IPS-18a (cell line): ENCODE results near the gene ORAI3.

ENCODE experiments used
- H3K27ac ChIP-seq: one replicate; pipeline ENCODE4 v1.5.1; 2013; ENCODE audit warnings: low read length
- H3K27me3 ChIP-seq: one replicate; pipeline ENCODE4 v1.6.1; 2013; ENCODE audit warnings: mild to moderate bottlenecking, low read length; ENCODE audit not compliant: control insufficient read depth, insufficient read depth
- H3K36me3 ChIP-seq: one replicate; pipeline ENCODE4 v1.6.1; 2013; ENCODE audit warnings: low read depth, low read length; ENCODE audit not compliant: control insufficient read depth
- H3K4me1 ChIP-seq: one replicate; pipeline ENCODE4 v1.6.1; 2013; ENCODE audit warnings: low read depth, low read length; ENCODE audit not compliant: control insufficient read depth
- H3K4me3 ChIP-seq: one replicate; pipeline ENCODE4 v1.5.1; 2013; ENCODE audit warnings: low read length
- H3K9ac ChIP-seq: one replicate; pipeline ENCODE4 v1.6.1; 2013; ENCODE audit warnings: mild to moderate bottlenecking, low read length, moderate library complexity
- H3K9me3 ChIP-seq: one replicate; pipeline ENCODE4 v1.6.1; 2013; ENCODE audit warnings: low read depth, low read length; ENCODE audit not compliant: control insufficient read depth

ORAI3 gene

GRCh38 chr16:30912794-30913412, 36.0 kb upstream of the ORAI3 start:
- Histone ChIP-seq H3K27me3 (no peaks in the 10 kb centered on the region), H3K36me3 (no peaks in the 10 kb centered on the region), H3K27ac (no peak overlapping the region), H3K4me1 (peaks cover 11% of the 10 kb centered on the region), H3K4me3 (no peak overlapping the region), H3K9ac (no peak overlapping the region), H3K9me3 (no peaks in the 10 kb centered on the region)

- no peaks in the 10 kb centered on the region for H3K27me3 ChIP-seq
- no peaks in the 10 kb centered on the region for H3K36me3 ChIP-seq
- no peak overlapping the region for H3K9ac ChIP-seq
- H3K27ac ChIP-seq: no peak overlapping the region
- H3K4me1 ChIP-seq: peaks cover 10% of the 10 kb centered on the region
- no peak overlapping the region for H3K4me3 ChIP-seq
- H3K9me3 ChIP-seq: no peaks in the 10 kb centered on the region
These were observed 34.0 kb upstream of the ORAI3 start for GRCh38 chr16:30914830-30915229.

- Histone ChIP-seq H3K4me1 (no peaks in the 10 kb centered on the region), H3K4me3 (no peak overlapping the region), H3K27me3 (no peaks in the 10 kb centered on the region), H3K36me3 (no peaks in the 10 kb centered on the region), H3K9me3 (no peaks in the 10 kb centered on the region), H3K27ac (no peak overlapping the region), H3K9ac (no peak overlapping the region)
These were observed 30.3 kb upstream of the ORAI3 start for GRCh38 chr16:30918614-30919013.

GRCh38 chr16:30920891-30921290, 28.0 kb upstream of the ORAI3 start:
- H3K27ac ChIP-seq: no peak overlapping the region
- H3K9ac ChIP-seq: no peak overlapping the region
- H3K9me3 ChIP-seq: no peaks in the 10 kb centered on the region
- H3K4me3 ChIP-seq: no peak overlapping the region
- no peaks in the 10 kb centered on the region for H3K4me1 ChIP-seq
- H3K27me3 ChIP-seq: no peaks in the 10 kb centered on the region
- H3K36me3 ChIP-seq: no peaks in the 10 kb centered on the region

GRCh38 chr16:30921459-30921747, 27.5 kb upstream of the ORAI3 start:
- Histone ChIP-seq H3K9ac (no peak overlapping the region), H3K4me3 (peak overlapping the region; percentile 63), H3K27ac (no peak overlapping the region), H3K9me3 (no peaks in the 10 kb centered on the region), H3K4me1 (no peaks in the 10 kb centered on the region), H3K36me3 (no peaks in the 10 kb centered on the region), H3K27me3 (no peaks in the 10 kb centered on the region)

- Histone ChIP-seq H3K4me1 (no peaks in the 10 kb centered on the region), H3K9me3 (no peaks in the 10 kb centered on the region), H3K27me3 (no peaks in the 10 kb centered on the region), H3K9ac (peak overlapping the region; percentile 31), H3K27ac (peak overlapping the region; percentile 29), H3K4me3 (peak overlapping the region; percentile 63), H3K36me3 (peaks cover 2% of the 10 kb centered on the region)
These were observed 27.0 kb upstream of the ORAI3 start for GRCh38 chr16:30921748-30922419.

GRCh38 chr16:30922420-30922959, 26.4 kb upstream of the ORAI3 start:
- Histone ChIP-seq H3K9me3 (no peaks in the 10 kb centered on the region), H3K27ac (peak overlapping the region; percentile 88), H3K9ac (peak overlapping the region; percentile 74), H3K27me3 (no peaks in the 10 kb centered on the region), H3K4me1 (no peaks in the 10 kb centered on the region), H3K4me3 (peak overlapping the region; percentile 63), H3K36me3 (peaks cover 7% of the 10 kb centered on the region)

- Histone ChIP-seq H3K36me3 (peaks cover 7% of the 10 kb centered on the region), H3K4me1 (no peaks in the 10 kb centered on the region), H3K27me3 (no peaks in the 10 kb centered on the region), H3K4me3 (peak overlapping the region; percentile 63), H3K9ac (peak overlapping the region; percentile 74), H3K27ac (peak overlapping the region; percentile 88), H3K9me3 (no peaks in the 10 kb centered on the region)
These were observed 25.8 kb upstream of the ORAI3 start for GRCh38 chr16:30922960-30923535.

GRCh38 chr16:30923554-30924075, 25.3 kb upstream of the ORAI3 start, which contains the start of gene FBXL19:
TSS of gene FBXL19 (plus strand) at chr16:30923572. CDS start at chr16:30925755, 2,183 bp downstream.
- Histone ChIP-seq H3K4me3 (peak within 1 kb of the TSS; percentile 63), H3K4me1 (no peaks in the 10 kb centered on the region), H3K27me3 (no peaks in the 10 kb centered on the region), H3K36me3 (peaks cover 7% of the 10 kb centered on the region), H3K27ac (peak within 1 kb of the TSS; percentile 88), H3K9me3 (no peaks in the 10 kb centered on the region), H3K9ac (peak within 1 kb of the TSS; percentile 74)

GRCh38 chr16:30924076-30924912, 24.6 kb upstream of the ORAI3 start:
- H3K4me1 ChIP-seq: no peaks in the 10 kb centered on the region
- H3K4me3 ChIP-seq: peak overlapping the region; percentile 63
- no peaks in the 10 kb centered on the region for H3K9me3 ChIP-seq
- H3K27me3 ChIP-seq: no peaks in the 10 kb centered on the region
- peak overlapping the region; percentile 7 for H3K27ac ChIP-seq
- peak overlapping the region; percentile 64 for H3K9ac ChIP-seq
- H3K36me3 ChIP-seq: peaks cover 7% of the 10 kb centered on the region
